GM18870 (cell line): ENCODE measurements around the gene SRPX2.

Experiments used
- ATAC-seq: cut with Tn5 transposase; IDR thresholded peaks from one replicate; pipeline ENCODE4 v1.9.1; 2021; ENCODE audit warnings: moderate library complexity; ENCODE audit not compliant: unreplicated experiment

SRPX2 gene

GRCh38 chrX:100649550-100650356, 5.8 kb downstream of the SRPX2 start:
- no peak for ATAC-seq

DNA sequence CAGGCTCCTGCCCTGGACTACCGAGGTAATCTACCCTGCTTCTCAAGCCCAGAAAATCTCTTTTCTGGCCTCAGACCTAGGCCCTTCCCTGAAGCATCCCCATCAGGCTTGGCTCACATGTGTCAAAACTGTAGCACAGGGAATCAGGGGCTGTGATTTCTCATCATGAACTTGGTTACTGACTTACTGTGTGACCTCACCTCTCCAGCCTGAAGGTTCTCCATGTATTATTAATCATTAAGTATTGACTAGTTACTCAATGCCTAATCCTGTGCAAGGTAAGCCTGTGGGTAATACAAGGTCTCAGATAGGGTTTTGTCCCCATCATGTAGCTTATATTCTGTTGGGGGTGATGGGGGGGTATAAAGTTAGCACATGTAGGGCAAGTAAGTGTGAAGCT, 6.8 kb downstream of the SRPX2 start:
- peak; percentile 47 for ATAC-seq

GRCh38 chrX:100652266-100652665, 8.3 kb downstream of the SRPX2 start:
- no peak for ATAC-seq

GRCh38 chrX:100654261-100654660, 10.3 kb downstream of the SRPX2 start:
- ATAC-seq = no peak

- no peak for ATAC-seq
These were observed 15.0 kb downstream of the SRPX2 start for GRCh38 chrX:100658941-100659381.

GRCh38 chrX:100659431-100660137, 15.6 kb downstream of the SRPX2 start:
- ATAC-seq = no peak

DNA sequence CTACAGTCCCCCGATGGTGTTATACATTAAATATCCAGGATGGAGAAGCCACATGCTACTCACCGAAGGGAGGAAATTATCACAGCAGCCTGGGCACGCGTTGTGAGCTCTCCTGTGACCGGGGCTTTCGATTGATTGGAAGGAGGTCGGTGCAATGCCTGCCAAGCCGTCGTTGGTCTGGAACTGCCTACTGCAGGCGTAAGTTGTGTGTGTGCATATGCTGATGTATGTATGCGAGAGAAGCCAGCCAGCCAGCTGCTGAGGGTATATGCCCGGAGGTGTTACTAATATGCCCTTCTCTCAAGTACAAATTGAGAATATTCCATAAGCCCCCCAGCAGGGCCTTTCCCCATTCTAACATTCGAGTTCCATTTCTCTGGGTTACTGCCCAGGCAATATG, 18.2 kb downstream of the SRPX2 start:
- ATAC-seq = no peak

DNA sequence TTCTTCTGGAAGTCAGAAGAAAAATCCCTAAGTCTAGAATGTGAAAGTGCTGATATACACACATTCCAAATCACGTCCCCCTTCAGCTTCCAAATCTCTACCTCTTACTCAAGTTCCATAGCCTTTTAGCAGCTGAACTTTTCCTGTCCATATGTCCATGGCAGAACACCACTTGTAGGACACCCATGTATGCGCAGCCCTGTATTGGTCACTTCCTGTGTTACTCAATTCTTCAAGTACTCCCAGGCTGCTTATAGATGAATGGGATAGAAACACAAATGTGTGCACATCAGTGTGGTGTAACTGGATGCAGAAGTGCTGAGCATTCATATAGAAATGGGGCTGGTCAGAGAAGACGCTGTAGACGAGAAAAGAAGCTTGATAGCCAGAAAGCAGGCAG, 18.8 kb downstream of the SRPX2 start:
- no peak for ATAC-seq

- no peak for ATAC-seq
These were observed 19.6 kb downstream of the SRPX2 start for GRCh38 chrX:100663642-100664041.

- no peak for ATAC-seq
These were observed 29.0 kb downstream of the SRPX2 start for GRCh38 chrX:100672966-100673365.

- no peak for ATAC-seq
These were observed 29.5 kb downstream of the SRPX2 start for GRCh38 chrX:100673397-100673953.

DNA sequence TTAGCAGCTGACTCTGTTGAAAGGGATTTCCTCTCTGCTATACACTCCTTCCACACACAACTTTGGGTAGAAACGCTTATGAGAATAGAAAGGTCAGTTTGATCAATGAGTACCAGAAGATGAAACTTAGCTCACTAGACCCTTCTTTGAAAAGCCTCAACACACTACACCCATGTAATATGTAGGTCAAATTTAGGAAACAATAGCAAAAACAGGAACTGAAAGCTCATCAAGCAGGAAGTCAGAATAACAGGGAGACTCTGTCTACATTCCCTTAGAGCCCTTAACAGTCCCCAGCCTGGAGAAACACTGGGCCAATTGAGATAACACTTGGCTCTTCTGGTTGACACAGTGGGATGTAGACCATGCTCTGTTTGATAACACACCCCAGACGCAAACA, 30.7 kb downstream of the SRPX2 start:
- ATAC-seq = peak; percentile 50

DNA sequence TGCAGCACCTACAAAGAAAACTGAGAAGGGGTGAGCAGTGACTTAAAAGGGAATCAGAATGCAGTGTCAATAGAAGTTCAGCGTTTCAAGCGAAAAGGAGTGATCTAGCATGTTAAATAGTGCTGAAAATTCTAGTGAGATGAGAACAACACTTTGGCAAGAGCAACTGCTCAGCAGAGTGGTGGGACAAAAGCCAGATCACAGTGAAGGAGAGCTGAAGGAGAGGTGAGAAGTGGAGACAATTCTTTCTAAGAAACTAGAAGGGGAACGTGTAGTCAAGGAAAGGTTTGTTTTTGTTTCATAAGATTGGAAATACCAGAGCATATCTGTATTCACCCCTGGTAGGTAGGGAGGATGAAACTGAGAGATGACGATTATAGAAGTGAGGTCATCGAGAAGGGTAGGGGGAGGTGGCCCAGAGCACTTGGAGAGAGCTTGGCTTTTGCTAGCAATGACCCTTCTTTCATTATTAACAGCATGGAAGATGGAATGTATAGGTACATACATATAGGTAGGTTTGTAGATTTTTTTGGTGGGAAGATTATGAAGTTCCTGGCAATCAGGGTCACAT, 33.7 kb downstream of the SRPX2 start:
- ATAC-seq = no peak

DNA sequence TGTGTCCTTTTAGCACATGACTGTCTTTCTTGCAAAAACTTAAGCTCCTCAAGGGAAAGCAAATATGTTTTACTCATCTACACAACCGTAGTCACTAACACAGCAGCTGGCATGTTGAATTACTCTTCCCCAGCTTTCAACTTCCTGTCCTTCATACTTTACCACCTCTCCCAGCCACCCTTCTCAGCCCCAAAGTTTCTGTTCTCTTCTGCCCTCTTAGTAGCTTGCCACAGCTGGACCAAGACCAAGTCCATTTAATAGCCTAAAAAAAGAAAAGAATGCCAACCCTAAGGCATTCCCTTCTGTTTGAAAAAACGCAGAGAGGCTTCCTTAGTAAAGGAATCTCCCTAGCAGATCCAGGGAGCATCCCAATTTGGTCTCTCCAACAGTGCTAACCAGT, 36.8 kb downstream of the SRPX2 start:
- ATAC-seq = no peak

DNA sequence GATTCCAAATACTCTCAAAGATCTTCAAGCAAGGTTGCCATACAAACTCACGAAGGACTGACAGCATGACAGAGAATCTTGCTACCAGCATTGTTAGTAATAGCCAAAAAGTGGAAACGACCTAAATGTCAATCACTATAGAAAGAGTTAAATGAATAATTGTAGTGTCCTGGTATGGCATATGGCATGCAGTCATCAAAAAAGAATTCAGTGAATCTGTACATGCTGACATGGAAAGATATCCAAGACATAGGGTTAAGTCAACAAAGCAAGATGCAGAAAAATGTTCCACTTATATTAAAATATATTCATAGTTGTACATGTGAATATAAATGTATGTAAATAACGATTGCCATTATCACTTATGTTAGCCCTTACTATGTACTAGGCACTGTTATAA, 37.6 kb downstream of the SRPX2 start:
- ATAC-seq = no peak

DNA sequence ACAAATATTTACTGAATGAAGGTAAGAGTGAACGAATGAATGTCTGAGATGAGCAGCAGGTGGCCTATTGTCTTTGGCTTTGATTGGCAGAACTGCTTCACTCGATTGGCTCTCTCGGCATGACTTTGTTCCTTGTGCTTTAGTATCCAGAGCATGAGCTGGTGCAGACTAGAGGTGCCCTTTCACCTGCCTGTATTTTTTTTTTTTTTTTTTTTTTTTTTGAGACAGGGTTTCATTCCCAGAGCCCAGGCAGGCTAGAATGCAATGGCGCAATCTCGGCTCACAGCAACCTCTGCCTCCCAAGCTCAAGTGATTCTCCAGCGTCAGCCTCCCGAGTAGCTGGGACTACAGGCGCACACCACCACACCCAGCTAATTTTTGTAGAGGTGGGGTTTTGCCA, 38.9 kb downstream of the SRPX2 start:
- no peak for ATAC-seq

DNA sequence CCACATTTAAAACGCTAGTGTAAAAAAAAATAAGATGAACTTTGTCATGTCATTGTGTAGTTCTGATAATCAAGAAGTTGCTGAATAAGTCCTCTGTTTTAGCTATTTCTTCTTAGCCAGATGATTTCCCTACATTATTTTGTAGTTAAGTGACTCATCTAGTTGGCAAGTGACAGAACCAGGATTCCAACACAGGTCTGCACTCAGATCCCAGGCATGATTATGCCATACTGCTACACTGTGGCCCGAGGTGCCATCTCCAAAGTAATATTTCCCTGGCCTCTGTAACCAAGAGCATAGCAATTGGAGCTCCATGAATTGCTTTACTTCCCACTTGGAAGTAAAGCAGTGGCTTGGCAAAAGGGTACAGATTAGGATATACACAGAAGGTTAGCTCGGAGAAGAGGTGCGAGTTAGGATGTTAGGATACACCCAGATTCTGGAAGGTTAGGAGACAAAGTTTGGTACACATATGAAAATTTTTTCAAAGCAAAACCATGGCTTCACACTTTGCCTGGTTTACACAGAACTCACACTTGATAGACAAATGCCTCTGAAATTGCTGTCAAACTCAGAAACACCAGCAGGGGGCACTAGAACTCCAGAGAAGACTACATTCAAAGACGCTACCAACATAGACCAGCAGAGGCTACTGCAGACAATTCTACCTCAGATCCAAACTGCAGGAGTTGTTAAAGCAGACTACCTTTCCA, 41.4 kb downstream of the SRPX2 start:
- peak; percentile 78 for ATAC-seq

DNA sequence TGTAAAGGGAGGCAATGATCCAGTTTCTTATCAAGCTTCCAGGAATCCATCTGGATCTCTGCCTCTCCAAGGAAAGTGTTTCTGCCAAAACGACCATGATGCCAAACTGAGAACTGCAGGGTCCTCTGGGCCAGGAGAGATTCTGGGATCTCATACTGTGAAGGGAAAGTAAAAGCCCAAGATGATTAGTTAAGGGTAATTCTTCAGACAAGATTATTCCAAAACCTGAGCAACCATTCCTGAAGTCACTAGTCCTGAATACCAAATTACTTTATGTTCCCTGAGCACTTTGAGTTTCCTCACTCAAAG, 42.0 kb downstream of the SRPX2 start:
- no peak for ATAC-seq

DNA sequence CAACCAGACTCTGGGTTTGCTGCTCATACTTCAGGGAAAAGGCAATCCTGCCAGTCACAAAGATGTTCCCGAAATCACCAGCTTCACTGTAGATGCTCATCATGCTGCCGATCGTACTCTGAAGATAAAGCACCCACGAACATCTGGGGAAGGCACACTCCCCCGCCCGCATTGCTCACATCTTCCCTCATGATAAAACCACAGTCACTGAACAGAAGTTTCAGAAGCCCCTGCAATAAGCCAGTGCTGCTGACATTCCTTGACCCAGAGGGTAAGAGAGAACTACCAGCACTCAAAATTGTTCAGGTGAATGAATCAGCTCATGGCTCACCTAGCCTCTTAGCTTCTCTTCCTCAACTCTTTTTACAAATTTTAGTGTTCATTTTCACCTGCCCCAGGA, 43.1 kb downstream of the SRPX2 start:
- ATAC-seq = peak; percentile 37

DNA sequence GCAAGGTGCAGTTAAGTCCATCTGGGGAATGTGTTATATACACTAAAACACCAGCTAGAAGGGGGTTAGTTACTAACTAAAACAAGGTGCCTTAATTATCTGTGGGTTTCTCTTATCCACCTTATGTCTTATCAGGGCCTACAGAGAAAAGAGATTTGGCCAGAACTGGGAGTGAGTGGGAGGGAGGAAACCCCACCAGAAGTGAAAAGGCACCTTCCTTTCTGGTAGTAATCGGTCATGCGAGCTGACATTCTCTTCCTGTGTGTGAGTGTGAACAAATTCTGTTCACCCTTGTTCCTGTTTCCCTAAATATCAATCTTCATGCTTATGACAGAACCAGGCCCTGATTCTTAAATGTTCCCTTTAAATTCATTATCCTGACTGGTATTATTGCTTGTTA, 43.5 kb downstream of the SRPX2 start:
- peak; percentile 56 for ATAC-seq

- no peak for ATAC-seq
These were observed 51.3 kb downstream of the SRPX2 start for GRCh38 chrX:100695302-100695701.
